HL-60 (cell line): ENCODE results near the gene APLP2.
"Not testable (repeated sequence)": the region's sequence is repeated elsewhere in the genome, so short reads cannot be mapped to it uniquely, and the experiment has no call there.

Experiments
- DNase-seq, 2 experiments: peaks; one replicate each; pipeline ENCODE4 v3.0.0-alpha.2; 2010 to 2020; ENCODE audit warnings: low read depth in 1 of 2, low spot score in 1 of 2
- H3K27ac ChIP-seq: fragments of 250-450 bp; sonication (Bioruptor Pico); replicated peaks from 2 replicates; pipeline ENCODE4 v1.5.1; 2020; ENCODE audit warnings: mild to moderate bottlenecking, moderate library complexity
- H3K27me3 ChIP-seq: fragments of 250-450 bp; sonication (Bioruptor Pico); 2 replicates; pipeline ENCODE4 v1.5.1; 2021; ENCODE audit warnings: mild to moderate bottlenecking, moderate library complexity; ENCODE audit not compliant: insufficient read depth, poor library complexity, severe bottlenecking
- H3K4me3 ChIP-seq: replicated peaks from 2 replicates; pipeline ENCODE4 v1.5.1; 2011; ENCODE audit warnings: mild to moderate bottlenecking, control low read depth, low read length; ENCODE audit not compliant: insufficient read depth
- GABPA ChIP-seq: IDR thresholded peaks from 2 replicates; pipeline ENCODE4 v1.6.1; 2012; ENCODE audit warnings: low read depth
- POLR2AphosphoS5 ChIP-seq: IDR thresholded peaks from 2 replicates; pipeline ENCODE4 v1.6.1; 2012; ENCODE audit warnings: low read depth
- SPI1 ChIP-seq: IDR thresholded peaks from 2 replicates; pipeline ENCODE4 v1.6.1; 2012; ENCODE audit warnings: low read depth, mild to moderate bottlenecking, borderline replicate concordance
- TF ChIP-seq, protein P1 (sequence below): IDR thresholded peaks from one replicate; pipeline ENCODE4 v1.5.1; 2011; ENCODE audit warnings: low read length, control low read depth, inconsistent platforms; ENCODE audit not compliant: insufficient read depth
- TF ChIP-seq, protein P2 (sequence below): IDR thresholded peaks from 2 replicates; pipeline ENCODE4 v1.6.1; 2012; ENCODE audit warnings: low read depth; ENCODE audit not compliant: insufficient replicate concordance

The APLP2 gene

DNA sequence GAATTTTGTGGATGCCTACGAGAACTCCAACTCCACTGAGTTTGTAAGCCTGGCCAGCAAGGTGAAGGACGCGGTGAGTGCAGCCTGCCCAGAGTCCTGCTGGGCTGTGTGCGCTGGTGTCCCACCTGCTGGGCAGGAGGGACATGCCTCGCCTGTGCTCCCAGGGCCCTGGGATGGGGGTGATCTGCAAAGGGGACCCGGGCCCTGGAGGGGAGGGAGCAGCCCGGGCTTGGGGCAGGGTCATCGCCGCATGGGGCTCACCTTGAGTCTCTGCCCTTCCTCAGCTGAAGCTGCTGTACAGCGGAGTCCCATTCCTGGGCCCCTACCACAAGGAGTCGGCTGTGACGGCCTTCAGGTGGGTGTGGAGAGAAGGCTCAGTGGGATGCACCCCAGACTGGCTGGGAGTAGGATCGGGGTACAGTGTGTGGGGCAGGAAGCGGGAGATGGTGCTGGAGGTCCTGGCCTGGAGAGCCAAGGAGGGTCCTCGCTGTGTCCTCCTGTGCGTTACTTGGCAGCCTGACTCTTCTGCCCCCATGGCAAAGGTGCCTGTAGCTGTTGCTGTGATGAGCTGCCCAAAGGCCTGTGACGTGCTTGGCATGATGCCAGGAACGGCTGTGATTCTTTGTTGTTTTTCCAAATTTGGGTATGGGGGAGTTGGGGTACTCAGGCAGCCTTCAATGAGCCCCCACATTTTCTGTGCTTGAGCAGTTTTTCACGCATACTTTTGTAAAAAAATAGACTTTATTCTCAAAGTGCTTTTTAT is 119.1 kb downstream of the APLP2 start:
- H3K4me3 ChIP-seq: no peak overlapping the region
- TF ChIP-seq GABPA (no peak), SPI1 (no peak)
- no peaks in the 10 kb centered on the region for H3K27me3 ChIP-seq
- DNase-seq: no peak
- H3K27ac ChIP-seq: no peak overlapping the region

- H3K27me3 ChIP-seq: no peaks in the 10 kb centered on the region
- TF ChIP-seq, protein P1, sequence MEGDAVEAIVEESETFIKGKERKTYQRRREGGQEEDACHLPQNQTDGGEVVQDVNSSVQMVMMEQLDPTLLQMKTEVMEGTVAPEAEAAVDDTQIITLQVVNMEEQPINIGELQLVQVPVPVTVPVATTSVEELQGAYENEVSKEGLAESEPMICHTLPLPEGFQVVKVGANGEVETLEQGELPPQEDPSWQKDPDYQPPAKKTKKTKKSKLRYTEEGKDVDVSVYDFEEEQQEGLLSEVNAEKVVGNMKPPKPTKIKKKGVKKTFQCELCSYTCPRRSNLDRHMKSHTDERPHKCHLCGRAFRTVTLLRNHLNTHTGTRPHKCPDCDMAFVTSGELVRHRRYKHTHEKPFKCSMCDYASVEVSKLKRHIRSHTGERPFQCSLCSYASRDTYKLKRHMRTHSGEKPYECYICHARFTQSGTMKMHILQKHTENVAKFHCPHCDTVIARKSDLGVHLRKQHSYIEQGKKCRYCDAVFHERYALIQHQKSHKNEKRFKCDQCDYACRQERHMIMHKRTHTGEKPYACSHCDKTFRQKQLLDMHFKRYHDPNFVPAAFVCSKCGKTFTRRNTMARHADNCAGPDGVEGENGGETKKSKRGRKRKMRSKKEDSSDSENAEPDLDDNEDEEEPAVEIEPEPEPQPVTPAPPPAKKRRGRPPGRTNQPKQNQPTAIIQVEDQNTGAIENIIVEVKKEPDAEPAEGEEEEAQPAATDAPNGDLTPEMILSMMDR: no peak
- no peak overlapping the region for H3K27ac ChIP-seq
- DNase-seq: no peak
- H3K4me3 ChIP-seq: no peak overlapping the region
Observed at GRCh38 chr11:130189492-130190210, 120.0 kb downstream of the APLP2 start.

DNA sequence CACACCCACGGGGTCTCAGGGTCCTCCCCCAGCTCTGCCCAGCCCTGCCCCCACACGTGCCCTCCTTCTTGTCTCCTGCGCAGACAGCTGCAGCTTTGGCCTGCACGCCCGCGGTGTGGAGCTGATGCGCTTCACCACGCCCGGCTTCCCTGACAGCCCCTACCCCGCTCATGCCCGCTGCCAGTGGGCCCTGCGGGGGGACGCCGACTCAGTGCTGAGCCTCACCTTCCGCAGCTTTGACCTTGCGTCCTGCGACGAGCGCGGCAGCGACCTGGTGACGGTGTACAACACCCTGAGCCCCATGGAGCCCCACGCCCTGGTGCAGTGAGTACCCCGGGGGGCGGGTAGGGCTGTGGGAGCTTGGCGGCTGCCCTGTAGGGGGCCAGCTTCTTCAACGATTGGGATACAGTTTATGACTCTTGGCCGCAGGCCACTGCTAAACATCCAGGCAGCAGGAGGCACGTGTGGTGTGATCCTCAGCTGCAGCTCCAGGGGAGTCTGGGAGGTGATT is 120.7 kb downstream of the APLP2 start:
- Histone ChIP-seq H3K27me3 (no peaks in the 10 kb centered on the region), H3K27ac (no peak overlapping the region), H3K4me3 (no peak overlapping the region)
- DNase-seq: no peak
- TF ChIP-seq, protein P2, sequence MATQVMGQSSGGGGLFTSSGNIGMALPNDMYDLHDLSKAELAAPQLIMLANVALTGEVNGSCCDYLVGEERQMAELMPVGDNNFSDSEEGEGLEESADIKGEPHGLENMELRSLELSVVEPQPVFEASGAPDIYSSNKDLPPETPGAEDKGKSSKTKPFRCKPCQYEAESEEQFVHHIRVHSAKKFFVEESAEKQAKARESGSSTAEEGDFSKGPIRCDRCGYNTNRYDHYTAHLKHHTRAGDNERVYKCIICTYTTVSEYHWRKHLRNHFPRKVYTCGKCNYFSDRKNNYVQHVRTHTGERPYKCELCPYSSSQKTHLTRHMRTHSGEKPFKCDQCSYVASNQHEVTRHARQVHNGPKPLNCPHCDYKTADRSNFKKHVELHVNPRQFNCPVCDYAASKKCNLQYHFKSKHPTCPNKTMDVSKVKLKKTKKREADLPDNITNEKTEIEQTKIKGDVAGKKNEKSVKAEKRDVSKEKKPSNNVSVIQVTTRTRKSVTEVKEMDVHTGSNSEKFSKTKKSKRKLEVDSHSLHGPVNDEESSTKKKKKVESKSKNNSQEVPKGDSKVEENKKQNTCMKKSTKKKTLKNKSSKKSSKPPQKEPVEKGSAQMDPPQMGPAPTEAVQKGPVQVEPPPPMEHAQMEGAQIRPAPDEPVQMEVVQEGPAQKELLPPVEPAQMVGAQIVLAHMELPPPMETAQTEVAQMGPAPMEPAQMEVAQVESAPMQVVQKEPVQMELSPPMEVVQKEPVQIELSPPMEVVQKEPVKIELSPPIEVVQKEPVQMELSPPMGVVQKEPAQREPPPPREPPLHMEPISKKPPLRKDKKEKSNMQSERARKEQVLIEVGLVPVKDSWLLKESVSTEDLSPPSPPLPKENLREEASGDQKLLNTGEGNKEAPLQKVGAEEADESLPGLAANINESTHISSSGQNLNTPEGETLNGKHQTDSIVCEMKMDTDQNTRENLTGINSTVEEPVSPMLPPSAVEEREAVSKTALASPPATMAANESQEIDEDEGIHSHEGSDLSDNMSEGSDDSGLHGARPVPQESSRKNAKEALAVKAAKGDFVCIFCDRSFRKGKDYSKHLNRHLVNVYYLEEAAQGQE: no peak

GRCh38 chr11:130191896-130192295 is 122.2 kb downstream of the APLP2 start:
- no peak overlapping the region for H3K4me3 ChIP-seq
- H3K27me3 ChIP-seq: no peaks in the 10 kb centered on the region
- no peak for DNase-seq
- TF ChIP-seq POLR2AphosphoS5 (no peak), GABPA (no peak), SPI1 (no peak)
- TF ChIP-seq, protein P1: no peak
- TF ChIP-seq, protein P2: no peak
- no peak overlapping the region for H3K27ac ChIP-seq

DNA sequence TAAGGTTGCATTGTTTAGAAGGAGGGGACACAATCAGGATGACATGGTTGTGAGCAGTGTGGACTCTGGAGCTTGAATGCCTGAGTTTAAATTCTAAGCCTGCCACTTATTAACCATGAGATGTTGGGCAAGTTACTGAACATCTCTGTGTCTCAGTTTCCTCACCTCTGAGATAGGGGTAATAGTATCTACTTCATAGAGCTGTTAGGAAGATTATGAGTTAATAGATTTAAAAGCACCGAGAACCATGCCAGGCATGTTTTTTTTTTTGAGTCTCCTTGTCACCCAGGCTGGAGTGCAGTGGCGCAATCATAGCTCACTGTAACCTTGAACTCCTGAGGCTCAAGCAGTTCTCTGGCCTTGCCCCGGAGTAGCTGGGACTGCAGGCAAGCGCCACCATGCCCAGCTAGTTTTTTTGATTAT is 123.2 kb downstream of the APLP2 start:
- DNase-seq: no peak
- TF ChIP-seq, protein P2: no peak
- TF ChIP-seq SPI1 (no peak), POLR2AphosphoS5 (no peak), GABPA (no peak)
- TF ChIP-seq, protein P1: no peak
- Histone ChIP-seq H3K27ac (no peak overlapping the region), H3K27me3 (no peaks in the 10 kb centered on the region), H3K4me3 (no peak overlapping the region)

GRCh38 chr11:130193551-130193950 is 123.9 kb downstream of the APLP2 start:
- DNase-seq, H3K27me3 ChIP-seq, H3K27ac ChIP-seq, H3K4me3 ChIP-seq: not testable (repeated sequence)
